HCT116 (cell line): Measurements from ENCODE around the gene NSMCE3.

Source experiments
- EZH2 ChIP-seq: fragments of 200-600 bp; sonication (generic); IDR thresholded peaks from 2 replicates; pipeline ENCODE4 v1.6.1; 2017; ENCODE audit warnings: antibody characterized with exemption, mixed run types
- POLR2A ChIP-seq: IDR thresholded peaks from 2 replicates; pipeline ENCODE4 v1.7.0; 2011; ENCODE audit warnings: borderline replicate concordance; ENCODE audit not compliant: insufficient read depth, insufficient read length; ENCODE audit errors: extremely low read depth
- RAD21 ChIP-seq: IDR thresholded peaks from 2 replicates; pipeline ENCODE4 v1.6.1; 2012; ENCODE audit warnings: low read depth, mild to moderate bottlenecking
- SIN3A ChIP-seq: IDR thresholded peaks from 2 replicates; pipeline ENCODE4 v1.6.1; 2012; ENCODE audit warnings: low read depth
- TCF7L2 ChIP-seq: IDR thresholded peaks from 2 replicates; pipeline ENCODE4 v1.7.0; 2011; ENCODE audit warnings: borderline replicate concordance, inconsistent platforms; ENCODE audit not compliant: insufficient read depth, insufficient read length; ENCODE audit errors: extremely low read depth
- YY1 ChIP-seq: IDR thresholded peaks from 2 replicates; pipeline ENCODE4 v1.6.1; 2011; ENCODE audit warnings: low read length, low read depth, moderate library complexity, mild to moderate bottlenecking; ENCODE audit not compliant: insufficient replicate concordance; ENCODE audit errors: extremely low read depth
- ZNF274 ChIP-seq: fragments of 200-500 bp; sonication (Bioruptor generic); IDR thresholded peaks from 2 replicates; pipeline ENCODE4 v1.6.1; 2014; ENCODE audit warnings: mild to moderate bottlenecking, low read depth, low read length, inconsistent platforms
- TF ChIP-seq, protein P1 (sequence below), 3 experiments: fragments of 200-600 bp in 1 of 3; sonication (generic) in 1 of 3; IDR thresholded peaks in 2 of 3; conservative IDR thresholded peaks in 1 of 3; 2 replicates each; pipeline ENCODE4 v1.5.1; 2012 to 2017; ENCODE audit warnings: low read depth in 2 of 3, low read length in 2 of 3, antibody characterized with exemption in 1 of 3, borderline replicate concordance in 1 of 3, control low read depth in 1 of 3, mild to moderate bottlenecking in 1 of 3, mixed read lengths in 1 of 3, mixed run types in 1 of 3, moderate library complexity in 1 of 3; ENCODE audit not compliant: insufficient read depth in 1 of 3
- TF ChIP-seq, protein P2 (sequence below): IDR thresholded peaks from 2 replicates; pipeline ENCODE4 v1.6.1; 2011; ENCODE audit warnings: mild to moderate bottlenecking, low read length, moderate library complexity; ENCODE audit not compliant: insufficient replicate concordance; ENCODE audit errors: extremely low read depth
- TF ChIP-seq, protein P3 (sequence below): IDR thresholded peaks from 2 replicates; pipeline ENCODE4 v1.6.1; 2012; ENCODE audit warnings: low read depth

DNA sequence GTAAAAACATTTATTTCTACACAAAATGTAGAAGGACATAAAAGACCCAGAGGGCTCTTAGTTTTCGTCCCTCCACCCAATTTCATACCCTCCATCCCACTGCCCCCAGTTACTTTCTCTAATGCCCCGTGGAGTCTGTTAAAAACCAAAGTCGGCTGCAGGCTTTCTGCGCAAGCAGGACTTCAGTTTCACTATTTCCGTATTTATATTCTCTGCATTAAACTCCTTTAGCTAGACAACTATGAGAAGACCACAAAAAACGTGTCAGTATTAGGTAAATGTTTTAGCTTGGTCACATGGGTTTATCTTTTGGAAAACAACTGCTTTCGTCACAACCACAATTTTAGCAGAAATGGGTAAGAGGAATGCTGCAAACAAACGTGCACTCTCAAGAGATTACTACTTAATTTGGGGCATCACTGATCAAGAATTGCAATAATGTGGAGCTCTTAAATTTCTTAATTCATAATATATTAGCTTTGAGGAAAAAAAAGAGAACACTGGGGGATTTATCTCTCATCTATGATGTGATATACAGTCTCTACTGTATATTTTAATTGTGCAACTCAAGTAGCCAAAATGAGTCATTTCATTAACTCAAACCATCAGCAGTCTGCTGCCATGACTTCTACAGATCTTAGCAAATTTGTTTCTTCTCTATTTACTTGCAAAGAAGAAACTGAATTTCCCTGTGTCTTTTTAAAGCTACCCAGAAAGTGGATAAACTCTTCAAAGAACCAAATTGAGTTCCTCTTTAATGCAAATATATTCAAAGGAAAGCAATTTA lies 740 bp upstream of the NSMCE3 start:
- TF ChIP-seq, protein P1, sequence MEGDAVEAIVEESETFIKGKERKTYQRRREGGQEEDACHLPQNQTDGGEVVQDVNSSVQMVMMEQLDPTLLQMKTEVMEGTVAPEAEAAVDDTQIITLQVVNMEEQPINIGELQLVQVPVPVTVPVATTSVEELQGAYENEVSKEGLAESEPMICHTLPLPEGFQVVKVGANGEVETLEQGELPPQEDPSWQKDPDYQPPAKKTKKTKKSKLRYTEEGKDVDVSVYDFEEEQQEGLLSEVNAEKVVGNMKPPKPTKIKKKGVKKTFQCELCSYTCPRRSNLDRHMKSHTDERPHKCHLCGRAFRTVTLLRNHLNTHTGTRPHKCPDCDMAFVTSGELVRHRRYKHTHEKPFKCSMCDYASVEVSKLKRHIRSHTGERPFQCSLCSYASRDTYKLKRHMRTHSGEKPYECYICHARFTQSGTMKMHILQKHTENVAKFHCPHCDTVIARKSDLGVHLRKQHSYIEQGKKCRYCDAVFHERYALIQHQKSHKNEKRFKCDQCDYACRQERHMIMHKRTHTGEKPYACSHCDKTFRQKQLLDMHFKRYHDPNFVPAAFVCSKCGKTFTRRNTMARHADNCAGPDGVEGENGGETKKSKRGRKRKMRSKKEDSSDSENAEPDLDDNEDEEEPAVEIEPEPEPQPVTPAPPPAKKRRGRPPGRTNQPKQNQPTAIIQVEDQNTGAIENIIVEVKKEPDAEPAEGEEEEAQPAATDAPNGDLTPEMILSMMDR (IDR thresholded peaks at IDR 0.05 in 2 of 3, conservative IDR thresholded peaks at IDR 0.05 in 1 of 3; ENCODE audit: borderline replicate concordance in 1 of 3, insufficient read depth in 1 of 3, low read depth in 2 of 3, low read length in 2 of 3), result no peak
- TF ChIP-seq ZNF274, result no peak
- TF ChIP-seq YY1, result no peak
- no peak for TF ChIP-seq TCF7L2
- no peak for TF ChIP-seq RAD21
- TF ChIP-seq, protein P2, sequence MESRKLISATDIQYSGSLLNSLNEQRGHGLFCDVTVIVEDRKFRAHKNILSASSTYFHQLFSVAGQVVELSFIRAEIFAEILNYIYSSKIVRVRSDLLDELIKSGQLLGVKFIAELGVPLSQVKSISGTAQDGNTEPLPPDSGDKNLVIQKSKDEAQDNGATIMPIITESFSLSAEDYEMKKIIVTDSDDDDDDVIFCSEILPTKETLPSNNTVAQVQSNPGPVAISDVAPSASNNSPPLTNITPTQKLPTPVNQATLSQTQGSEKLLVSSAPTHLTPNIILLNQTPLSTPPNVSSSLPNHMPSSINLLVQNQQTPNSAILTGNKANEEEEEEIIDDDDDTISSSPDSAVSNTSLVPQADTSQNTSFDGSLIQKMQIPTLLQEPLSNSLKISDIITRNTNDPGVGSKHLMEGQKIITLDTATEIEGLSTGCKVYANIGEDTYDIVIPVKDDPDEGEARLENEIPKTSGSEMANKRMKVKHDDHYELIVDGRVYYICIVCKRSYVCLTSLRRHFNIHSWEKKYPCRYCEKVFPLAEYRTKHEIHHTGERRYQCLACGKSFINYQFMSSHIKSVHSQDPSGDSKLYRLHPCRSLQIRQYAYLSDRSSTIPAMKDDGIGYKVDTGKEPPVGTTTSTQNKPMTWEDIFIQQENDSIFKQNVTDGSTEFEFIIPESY, result no peak
- TF ChIP-seq POLR2A, result no peak
- TF ChIP-seq EZH2, result no peak
- no peak for TF ChIP-seq SIN3A
- TF ChIP-seq, protein P3, sequence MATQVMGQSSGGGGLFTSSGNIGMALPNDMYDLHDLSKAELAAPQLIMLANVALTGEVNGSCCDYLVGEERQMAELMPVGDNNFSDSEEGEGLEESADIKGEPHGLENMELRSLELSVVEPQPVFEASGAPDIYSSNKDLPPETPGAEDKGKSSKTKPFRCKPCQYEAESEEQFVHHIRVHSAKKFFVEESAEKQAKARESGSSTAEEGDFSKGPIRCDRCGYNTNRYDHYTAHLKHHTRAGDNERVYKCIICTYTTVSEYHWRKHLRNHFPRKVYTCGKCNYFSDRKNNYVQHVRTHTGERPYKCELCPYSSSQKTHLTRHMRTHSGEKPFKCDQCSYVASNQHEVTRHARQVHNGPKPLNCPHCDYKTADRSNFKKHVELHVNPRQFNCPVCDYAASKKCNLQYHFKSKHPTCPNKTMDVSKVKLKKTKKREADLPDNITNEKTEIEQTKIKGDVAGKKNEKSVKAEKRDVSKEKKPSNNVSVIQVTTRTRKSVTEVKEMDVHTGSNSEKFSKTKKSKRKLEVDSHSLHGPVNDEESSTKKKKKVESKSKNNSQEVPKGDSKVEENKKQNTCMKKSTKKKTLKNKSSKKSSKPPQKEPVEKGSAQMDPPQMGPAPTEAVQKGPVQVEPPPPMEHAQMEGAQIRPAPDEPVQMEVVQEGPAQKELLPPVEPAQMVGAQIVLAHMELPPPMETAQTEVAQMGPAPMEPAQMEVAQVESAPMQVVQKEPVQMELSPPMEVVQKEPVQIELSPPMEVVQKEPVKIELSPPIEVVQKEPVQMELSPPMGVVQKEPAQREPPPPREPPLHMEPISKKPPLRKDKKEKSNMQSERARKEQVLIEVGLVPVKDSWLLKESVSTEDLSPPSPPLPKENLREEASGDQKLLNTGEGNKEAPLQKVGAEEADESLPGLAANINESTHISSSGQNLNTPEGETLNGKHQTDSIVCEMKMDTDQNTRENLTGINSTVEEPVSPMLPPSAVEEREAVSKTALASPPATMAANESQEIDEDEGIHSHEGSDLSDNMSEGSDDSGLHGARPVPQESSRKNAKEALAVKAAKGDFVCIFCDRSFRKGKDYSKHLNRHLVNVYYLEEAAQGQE, result no peak
